Measurements from ENCODE around the gene DCDC2.

DCDC2 gene

GRCh38 chr6:24252280-24252679 lies 105.6 kb downstream of the DCDC2 start:
- TF ChIP-seq TAF1 (IDR thresholded peaks at IDR 0.05; ENCODE audit: borderline replicate concordance, insufficient read depth, low read length), result no peak
- no peak for TF ChIP-seq SIN3A (IDR thresholded peaks at IDR 0.05; ENCODE audit: borderline replicate concordance, insufficient read depth, low read length)
- no peak for TF ChIP-seq REST (IDR thresholded peaks at IDR 0.05; ENCODE audit: insufficient read depth in 1 of 2, low read depth in 2 of 2, low read length in 2 of 2)
- TF ChIP-seq FOXP2 (optimal IDR thresholded peaks at IDR 0.05; ENCODE audit: borderline replicate concordance, extremely low read depth, extremely low read length, insufficient read depth), result no peak
- no peak for TF ChIP-seq POLR2AphosphoS5 (IDR thresholded peaks at IDR 0.05; ENCODE audit: low read depth, low read length)

GRCh38 chr6:24251339-24251738 lies 106.5 kb downstream of the DCDC2 start:
- no peak for TF ChIP-seq POLR2AphosphoS5 (IDR thresholded peaks at IDR 0.05; ENCODE audit: low read depth, low read length)
- no peak for TF ChIP-seq FOXP2 (optimal IDR thresholded peaks at IDR 0.05; ENCODE audit: borderline replicate concordance, extremely low read depth, extremely low read length, insufficient read depth)
- TF ChIP-seq REST (IDR thresholded peaks at IDR 0.05; ENCODE audit: insufficient read depth in 1 of 2, low read depth in 2 of 2, low read length in 2 of 2), result no peak
- no peak for TF ChIP-seq SIN3A (IDR thresholded peaks at IDR 0.05; ENCODE audit: borderline replicate concordance, insufficient read depth, low read length)

GRCh38 chr6:24249926-24250325 lies 107.9 kb downstream of the DCDC2 start:
- TF ChIP-seq TAF1 (IDR thresholded peaks at IDR 0.05; ENCODE audit: borderline replicate concordance, insufficient read depth, low read length) (no peak), FOXP2 (optimal IDR thresholded peaks at IDR 0.05; ENCODE audit: borderline replicate concordance, extremely low read depth, extremely low read length, insufficient read depth) (no peak), POLR2AphosphoS5 (IDR thresholded peaks at IDR 0.05; ENCODE audit: low read depth, low read length) (no peak), REST (IDR thresholded peaks at IDR 0.05; ENCODE audit: insufficient read depth in 1 of 2, low read depth in 2 of 2, low read length in 2 of 2) (no peak), SIN3A (IDR thresholded peaks at IDR 0.05; ENCODE audit: borderline replicate concordance, insufficient read depth, low read length) (no peak)

GRCh38 chr6:24245275-24245674 lies 112.6 kb downstream of the DCDC2 start:
- TF ChIP-seq TAF1 (IDR thresholded peaks at IDR 0.05; ENCODE audit: borderline replicate concordance, insufficient read depth, low read length) (no peak), REST (IDR thresholded peaks at IDR 0.05; ENCODE audit: insufficient read depth in 1 of 2, low read depth in 2 of 2, low read length in 2 of 2) (no peak), SIN3A (IDR thresholded peaks at IDR 0.05; ENCODE audit: borderline replicate concordance, insufficient read depth, low read length) (no peak), FOXP2 (optimal IDR thresholded peaks at IDR 0.05; ENCODE audit: borderline replicate concordance, extremely low read depth, extremely low read length, insufficient read depth) (no peak), POLR2AphosphoS5 (IDR thresholded peaks at IDR 0.05; ENCODE audit: low read depth, low read length) (no peak)

- TF ChIP-seq POLR2AphosphoS5 (IDR thresholded peaks at IDR 0.05; ENCODE audit: low read depth, low read length) (no peak), SIN3A (IDR thresholded peaks at IDR 0.05; ENCODE audit: borderline replicate concordance, insufficient read depth, low read length) (no peak), TAF1 (IDR thresholded peaks at IDR 0.05; ENCODE audit: borderline replicate concordance, insufficient read depth, low read length) (no peak), REST (IDR thresholded peaks at IDR 0.05; ENCODE audit: insufficient read depth in 1 of 2, low read depth in 2 of 2, low read length in 2 of 2) (no peak), FOXP2 (optimal IDR thresholded peaks at IDR 0.05; ENCODE audit: borderline replicate concordance, extremely low read depth, extremely low read length, insufficient read depth) (no peak)
Observed at GRCh38 chr6:24242924-24243323, 114.9 kb downstream of the DCDC2 start.

All from PFSK-1 (cell line).